ENCODE data around the gene SLC2A3.
"Not testable (repeated sequence)": the region's sequence is repeated elsewhere in the genome, so short reads cannot be mapped to it uniquely, and the experiment has no call there.

Gene SLC2A3

DNA sequence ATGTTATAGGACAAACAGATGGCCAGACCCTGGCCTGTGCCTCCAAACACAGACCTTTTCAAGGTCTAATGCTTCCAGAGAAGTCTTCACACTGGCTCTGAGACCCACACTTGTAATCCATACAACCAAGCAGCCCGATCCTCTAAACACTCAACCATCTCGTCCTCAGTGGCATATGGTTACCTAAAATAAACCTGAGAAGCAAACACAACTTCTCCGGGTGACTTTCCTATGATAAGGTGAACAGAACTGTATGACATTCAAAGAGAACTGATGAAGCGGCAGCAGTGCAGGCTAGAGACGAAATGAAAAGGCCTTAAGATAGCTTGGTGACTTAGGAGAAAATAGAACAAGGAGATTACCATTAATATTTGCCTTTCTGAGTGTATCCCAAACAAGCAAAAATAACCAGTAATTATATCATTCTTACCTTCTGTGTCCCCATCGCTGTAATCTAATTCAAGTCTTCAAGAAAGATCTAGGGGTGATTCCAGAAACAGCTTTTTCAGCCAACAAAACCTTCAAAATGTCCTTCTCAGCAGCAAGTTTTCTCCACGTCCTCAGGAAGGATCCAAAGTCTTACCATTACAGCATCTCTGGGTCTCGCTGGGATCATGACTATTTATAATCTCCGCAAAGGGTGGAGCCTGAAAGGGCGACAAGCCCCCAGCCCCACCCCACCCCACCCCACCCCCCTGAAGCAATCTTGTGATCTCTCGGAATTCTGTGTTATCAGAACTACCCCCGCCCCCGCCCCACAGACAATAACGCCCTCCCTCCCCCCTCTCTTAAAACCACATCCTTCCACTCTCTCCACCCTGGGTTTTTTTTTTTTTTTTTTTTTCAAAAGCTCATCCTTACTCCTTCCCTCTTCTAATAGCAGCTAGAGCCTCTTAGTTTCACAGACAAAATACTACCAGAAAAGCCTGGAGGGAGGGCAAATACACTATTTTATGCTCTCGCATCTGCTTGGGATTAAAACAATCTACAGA is at the start of gene SLC2A3:
Gene SLC2A3 (minus strand): TSS at position 598 of the 992 bp plus-strand sequence. CDS start 153 bp downstream, at position 445.
- DNase-seq (ENCODE audit: low read depth): peak; percentile 75

DNA sequence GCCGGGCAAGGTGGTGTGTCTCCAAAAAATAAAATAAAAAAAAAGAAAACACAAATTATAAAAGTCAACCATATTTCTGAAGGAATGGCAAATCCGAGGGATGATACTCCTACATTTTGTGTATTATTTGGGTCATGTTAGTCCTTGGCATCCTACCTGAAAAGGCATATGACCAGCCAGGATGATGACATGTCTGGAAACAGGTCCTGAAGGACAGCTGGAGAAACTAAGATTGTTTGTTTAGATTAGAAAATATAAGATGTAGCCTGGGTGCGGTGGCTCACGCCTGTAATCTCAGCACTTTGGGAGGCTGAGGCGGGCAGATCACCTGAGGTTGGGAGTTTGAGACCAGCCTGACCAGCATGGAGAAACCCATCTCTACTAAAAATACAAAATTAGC is 48.9 kb upstream of the SLC2A3 start:
- DNase-seq (ENCODE audit: low read depth): no peak

DNA sequence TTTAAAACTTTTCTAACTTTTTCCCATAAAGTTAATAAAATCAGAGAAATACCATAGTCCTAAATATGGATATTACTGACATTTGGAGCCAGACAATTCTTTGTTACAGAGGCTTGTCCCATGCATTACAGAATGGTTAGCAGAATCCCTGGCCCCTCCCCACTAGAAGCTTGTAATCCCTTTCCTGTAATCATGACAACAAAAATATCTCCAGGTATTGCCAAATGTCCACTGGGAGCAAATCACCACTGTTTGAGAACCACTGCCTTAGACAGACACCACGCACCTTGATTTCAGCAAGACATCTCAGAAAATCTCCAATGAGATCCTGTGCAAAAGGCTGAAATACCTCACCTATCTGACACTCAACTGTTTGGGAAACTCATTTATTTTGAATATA is 47.5 kb upstream of the SLC2A3 start:
- not testable (repeated sequence) for DNase-seq (ENCODE audit: low read depth)

DNA sequence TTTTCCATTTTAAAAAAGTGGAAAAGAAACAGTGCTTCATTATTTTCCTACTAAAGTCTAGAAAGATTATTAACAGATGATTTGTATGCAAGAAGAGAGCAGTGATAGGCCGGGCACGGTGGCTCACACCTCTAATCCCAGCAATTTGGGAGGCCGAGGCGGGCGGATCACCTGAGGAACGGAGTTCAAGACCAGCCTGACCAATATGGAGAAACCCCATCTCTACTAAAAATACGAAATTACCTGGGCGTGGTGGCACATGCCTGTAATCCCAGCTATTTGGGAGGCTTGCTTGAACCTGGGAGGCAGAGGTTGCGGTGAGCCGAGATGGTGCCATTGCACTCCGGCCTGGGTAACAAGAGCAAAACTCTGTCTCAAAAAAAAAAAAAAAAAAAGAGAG is 47.0 kb upstream of the SLC2A3 start:
- not testable (repeated sequence) for DNase-seq (ENCODE audit: low read depth)

DNA sequence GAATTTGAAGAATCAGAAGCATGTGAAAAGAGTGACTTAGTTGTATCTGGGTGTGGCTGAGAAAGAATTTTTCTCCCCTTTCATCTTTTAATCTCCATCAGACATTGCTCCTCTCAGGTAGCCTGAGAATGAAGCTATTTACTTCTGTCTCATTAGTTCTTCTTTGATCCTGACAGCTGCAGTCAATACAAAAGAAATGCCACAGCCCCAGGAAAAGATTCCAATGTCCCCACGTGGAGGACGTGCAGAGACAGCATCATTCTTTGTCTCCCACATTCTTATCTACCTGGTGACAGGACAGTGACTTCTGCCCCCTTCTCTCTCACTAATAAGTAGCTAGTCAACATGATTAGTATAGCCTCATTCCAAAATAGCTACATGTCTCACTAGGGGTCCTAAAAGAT is 46.3 kb upstream of the SLC2A3 start:
- DNase-seq (ENCODE audit: low read depth): not testable (repeated sequence)

DNA sequence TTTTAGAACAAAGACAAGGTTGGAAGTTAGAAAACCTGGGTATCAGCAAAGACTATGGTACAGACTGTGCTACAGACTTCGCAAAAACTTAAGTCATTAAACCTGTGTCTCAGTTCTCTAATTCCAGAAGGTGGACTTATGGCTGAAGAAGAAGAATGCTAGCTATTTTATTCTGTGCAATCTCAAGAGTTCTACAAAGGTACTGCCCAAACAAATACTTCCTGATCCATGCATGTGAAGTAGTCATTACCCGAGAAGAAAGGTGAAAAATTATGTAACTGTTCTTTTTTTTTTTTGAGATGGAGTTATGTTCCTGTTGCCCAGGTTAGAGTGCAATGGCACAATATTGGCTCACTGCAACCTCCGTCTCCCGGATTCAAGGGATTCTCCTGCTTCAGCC is 45.5 kb upstream of the SLC2A3 start:
- no peak for DNase-seq (ENCODE audit: low read depth)

DNA sequence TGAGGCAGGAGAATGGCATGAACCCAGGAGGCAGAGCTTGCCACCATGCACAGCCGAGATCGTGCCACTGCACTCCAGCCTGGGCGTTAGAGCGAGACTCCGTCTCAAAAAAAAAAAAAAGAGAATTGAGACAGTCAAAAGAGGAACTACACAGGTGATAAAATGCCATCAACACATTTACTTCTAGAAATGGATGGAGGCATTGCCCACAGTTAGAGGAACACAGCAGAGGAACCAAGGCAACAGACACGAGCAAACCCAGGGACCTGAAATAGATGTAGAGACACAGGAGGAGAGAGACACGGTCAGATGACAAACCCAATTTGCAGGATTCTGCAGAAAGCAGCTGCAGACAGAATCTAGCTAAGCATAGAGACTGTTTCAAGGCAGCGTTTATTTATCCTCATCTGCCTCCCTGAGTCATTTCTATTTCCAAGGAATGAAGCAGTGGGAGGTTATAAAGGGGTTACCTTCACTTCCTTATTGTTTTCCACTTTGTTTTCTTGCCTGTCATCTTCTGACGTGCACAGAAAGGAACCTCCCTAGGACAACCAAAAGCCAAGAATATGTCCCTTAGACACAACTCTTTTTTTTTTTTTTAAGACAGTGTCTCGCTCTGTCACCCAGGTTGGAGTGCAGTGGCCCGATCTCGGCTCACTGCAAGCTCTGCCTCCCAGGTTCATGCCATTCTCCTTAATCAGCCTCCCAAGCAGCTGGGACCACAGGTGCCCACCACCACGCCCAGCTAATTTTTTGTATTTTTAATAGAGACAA is 41.6 kb upstream of the SLC2A3 start:
- not testable (repeated sequence) for DNase-seq (ENCODE audit: low read depth)

DNA sequence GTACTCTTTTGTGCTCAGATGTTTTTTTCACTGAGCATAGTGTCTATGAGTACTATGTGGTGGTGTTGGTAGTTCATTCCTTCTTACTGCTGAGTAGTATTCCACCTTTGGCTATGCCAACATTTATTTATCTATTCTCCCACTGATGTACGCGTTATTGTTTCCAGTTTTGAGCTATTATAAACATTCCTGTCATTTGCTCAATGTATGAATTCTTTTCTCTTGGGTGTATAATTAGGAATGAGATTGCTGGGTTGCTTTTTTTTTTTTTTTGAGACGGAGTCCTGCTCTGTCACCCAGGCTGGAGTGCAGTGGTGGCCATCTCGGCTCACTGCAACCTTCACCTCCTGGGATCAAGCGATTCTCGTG is 37.5 kb upstream of the SLC2A3 start:
- no peak for DNase-seq (ENCODE audit: low read depth)

DNA sequence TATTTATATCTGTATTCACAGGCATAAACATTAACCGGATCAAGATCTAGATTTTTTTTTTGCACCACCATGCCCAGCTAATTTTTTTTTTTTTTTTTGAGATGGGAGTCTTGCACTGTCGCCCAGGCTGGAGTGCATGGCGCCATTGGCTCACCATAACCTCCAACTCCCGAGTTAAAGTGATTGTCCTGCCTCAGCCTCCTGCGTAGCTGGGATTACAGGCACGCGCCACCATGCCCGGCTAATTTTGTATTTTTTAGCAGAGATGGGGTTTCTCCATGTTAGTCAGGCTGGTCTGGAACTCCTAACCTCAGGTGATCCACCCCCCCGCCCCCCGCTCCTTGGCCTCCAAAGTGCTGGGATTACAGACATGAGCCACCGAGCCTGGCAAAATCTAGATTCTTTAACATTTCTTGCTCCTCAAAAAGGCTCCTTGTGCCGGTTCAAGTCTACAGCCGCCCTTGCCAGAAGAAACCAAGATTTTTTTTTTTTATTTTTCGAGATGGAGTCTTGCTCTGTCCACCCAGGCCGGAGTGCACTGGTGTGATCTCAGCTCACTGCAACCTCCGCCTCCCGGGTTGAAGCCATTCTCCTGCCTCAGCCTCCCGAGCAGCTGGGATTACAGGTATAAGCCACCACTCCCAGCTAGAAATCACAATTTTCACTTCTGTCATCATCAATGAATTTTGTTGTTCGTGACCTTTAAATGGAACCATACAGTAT is 36.9 kb upstream of the SLC2A3 start:
- no peak for DNase-seq (ENCODE audit: low read depth)

DNA sequence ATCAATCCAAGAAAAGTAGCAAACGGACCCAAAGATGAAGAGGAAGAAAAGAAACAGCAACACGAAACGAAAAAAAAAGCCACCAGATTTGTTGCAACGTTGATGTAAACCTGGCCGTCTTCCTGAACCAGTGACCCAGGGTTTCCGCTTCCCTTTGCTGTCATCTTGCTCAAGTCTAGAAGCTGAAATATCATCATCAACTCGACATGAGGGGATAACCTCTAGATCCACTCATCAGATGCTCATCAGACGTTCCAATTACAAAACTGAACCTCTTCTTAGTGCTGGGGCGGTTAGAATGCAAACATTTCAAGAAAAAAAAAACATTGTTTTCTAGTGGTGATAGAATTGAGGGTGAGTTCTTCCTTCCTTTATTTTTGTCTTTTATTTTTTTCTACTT is 36.3 kb upstream of the SLC2A3 start:
- DNase-seq (ENCODE audit: low read depth): not testable (repeated sequence)

DNA sequence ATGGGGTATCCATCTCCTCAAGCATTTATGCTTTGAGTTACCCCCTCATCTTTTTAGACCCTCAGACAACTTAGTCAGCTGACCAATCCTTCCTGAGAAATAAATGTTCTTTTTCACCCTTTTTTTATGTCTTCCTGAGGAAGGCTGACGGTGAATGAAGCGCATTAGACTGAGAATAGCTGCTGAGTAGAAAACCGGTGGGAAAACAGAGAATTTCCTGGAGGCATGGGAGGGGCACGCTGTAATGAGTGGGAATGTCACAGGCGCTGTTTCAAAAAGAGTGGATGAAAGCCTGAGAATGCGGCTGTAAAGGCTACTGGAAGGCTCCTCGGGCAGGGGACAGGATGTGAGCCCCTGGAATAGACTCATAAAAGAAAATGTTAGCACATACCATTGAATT is 35.8 kb upstream of the SLC2A3 start:
- DNase-seq (ENCODE audit: low read depth): not testable (repeated sequence)

DNA sequence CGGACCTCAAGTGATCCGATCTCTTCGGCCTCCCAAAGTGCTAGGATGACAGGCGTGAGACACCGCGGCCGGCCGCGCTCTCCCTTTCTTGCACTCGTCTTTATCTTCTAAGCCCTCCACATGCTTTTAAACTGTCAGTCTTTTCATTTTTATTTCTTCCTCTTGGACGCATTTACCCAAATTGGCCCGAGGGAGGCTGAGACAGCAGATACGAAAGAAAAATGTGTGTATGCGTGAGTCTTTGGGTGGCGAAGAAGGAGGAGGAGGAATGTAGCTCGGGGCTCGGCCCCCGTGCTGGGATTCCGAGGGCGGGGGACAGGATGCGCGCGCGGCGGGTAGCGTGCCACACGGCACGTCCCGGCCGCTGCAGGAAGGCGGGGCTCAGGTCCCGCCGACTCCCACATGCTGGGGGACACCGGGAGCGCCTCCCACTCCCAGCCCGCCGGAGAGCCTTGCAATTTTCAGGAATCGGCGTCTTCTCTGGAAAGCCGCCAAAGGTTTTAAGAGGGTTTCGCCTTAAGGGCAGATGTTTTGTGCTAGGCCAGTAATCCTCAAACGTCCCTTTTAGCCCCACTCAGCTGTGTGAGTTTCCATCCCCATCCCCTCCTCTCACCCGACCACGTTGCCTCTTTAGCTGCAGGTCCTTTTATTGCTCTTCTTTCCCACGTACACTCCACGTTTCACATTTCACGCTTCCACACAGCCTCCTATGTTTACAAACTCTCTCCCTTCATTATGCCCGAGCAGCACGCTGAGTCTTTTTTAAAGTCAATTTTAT is 34.7 kb upstream of the SLC2A3 start:
- peak; percentile 87 for DNase-seq (ENCODE audit: low read depth)

DNA sequence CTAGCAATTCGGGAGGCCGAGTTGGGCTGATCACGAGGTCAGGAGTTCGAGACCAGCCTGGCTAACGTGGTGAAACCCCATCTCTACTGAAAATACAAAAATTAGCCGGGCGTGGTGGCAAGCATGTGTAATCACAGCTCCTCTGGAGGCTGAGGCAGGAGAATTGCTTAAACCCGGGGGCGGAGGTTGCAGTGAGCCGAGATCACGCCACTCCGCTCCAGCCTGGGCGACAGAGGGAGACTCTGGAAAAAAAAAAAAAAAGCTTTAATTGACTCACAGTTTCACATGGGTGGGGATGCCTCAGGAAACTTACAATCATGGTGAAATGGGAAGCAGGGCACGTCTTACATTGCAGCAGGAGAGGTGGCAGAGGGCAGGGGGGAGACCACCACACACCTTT is 30.6 kb upstream of the SLC2A3 start:
- no peak for DNase-seq (ENCODE audit: low read depth)

DNA sequence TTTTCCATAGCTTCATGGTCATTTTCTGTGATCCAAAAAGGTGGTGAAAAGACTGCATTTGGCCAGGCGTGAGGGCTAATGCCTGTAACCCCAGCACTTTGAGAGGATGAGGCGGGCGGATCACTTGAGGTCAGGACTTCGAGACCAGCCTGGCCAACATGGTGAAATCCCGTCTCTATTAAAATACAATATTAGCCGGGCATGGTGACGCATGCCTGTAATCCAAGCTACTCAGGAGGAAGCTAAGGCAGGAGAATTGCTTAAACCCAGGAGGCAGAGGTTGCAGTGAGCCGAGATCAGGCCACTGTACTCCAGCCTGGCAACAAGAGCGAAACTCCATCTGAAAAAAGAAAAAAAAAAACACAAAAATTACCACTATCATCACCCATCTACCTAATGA is 28.7 kb upstream of the SLC2A3 start:
- not testable (repeated sequence) for DNase-seq (ENCODE audit: low read depth)

DNA sequence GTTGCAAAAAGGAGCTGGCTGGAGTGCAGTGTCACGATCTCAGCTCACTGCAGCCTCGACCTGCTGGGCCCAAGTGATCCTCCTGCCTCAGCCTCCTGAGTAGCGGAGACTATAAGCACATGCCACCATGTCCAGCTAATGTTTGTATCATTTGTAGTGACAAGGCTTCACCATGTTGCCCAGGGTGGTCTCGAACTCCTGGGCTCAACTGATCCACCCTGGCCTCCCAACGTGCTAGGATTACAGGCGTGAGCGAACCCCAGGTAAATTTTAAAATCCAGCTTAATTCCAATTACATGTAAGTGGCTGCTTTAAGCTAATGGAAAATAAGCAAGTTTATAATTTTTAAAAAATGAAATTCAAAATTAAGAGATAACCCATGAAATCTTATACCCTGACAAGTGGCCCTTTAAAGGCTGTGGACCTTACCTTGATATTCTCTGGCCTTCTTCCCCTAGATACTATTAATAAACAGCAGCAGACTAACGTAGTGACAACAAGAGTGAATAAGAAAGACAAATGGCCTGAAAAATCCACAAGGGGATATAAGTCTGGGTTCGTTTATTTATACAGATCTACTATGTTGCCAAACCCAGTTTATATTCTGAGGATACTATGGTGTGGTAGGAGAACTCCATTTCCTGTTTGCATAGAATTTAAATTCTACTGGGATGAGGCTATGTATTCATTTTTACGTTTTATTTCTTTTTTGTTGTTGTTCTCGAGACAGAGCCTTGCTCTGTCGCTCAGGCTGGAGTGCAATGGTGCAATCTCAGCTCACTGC is 25.6 kb upstream of the SLC2A3 start:
- no peak for DNase-seq (ENCODE audit: low read depth)

DNA sequence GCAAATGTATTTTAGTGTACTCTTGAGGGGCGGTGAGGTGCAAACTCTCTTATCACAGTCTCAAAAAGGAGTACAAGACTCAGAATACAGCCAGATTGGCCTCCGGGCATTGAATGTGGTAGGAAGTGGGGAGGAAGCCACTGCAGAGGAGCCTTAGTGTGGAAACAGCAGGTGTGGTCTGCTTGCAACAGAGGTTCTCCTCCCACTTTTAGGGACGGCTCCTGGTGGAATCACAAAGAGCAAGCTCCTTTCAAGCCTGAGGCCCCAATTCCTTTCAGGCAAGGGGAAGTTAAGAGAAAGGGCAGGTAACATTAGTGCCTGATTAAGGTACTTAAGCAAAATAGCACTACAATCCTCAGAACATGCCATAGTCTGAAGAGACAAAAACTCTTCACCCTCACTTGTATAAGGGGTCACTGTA is 23.7 kb upstream of the SLC2A3 start:
- DNase-seq (ENCODE audit: low read depth): no peak

DNA sequence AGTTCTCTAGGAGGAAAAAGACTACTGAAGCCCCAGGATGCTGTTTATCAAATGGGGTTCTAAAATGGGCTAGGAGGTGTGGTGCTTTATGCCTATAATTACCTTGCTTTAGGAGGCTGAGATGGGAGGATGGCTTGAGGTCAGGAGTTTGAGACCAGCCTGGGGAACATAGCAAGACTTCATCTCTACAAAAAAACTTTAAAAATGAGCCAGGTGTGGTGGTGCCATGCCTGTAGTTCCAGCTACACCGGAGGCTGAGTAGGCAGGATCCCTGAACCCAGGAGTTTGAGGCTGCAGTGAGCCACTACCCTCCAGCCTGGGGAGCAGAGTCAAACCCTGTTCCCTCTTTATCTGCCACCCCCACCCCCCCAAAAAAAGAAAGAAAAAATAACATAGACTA is 23.3 kb upstream of the SLC2A3 start:
- DNase-seq (ENCODE audit: low read depth): no peak

DNA sequence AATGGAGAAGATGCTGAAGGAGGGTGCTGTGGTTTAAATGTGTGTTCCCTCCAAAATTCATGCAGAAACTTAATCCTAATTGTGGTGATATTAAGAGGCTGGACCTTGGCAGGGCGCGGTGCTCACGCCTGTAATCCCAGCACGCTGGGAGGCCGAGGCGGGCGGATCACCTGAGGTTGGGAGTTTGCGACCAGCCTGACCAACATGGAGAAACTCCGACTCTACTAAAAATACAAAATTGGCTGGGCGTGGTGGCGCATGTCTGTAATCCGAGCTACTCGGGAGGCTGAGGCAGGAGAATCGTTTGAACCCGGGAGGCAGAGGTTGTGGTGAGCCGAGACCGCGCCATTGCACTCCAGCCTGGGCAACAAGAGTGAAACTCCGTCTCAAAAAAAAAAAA is 18.9 kb upstream of the SLC2A3 start:
- not testable (repeated sequence) for DNase-seq (ENCODE audit: low read depth)

DNA sequence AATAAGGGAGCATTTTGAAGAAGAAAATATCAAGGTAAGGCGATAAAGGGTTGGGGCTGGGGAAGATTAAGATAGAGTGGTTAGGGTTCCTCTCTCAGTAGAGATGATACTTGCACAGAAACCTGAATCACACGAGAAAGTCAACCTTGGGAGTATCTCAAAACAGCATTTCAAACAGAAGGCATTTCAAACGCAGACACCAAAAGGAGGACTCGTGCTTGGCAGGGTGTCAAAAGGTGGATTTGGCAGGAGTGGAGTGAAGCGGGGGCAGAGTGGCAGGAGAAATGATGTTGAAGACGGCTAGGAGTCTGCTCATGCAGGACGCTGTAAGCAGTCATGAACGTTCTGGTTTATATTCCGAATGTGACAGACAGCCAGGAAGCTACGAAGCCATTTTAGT is 18.4 kb upstream of the SLC2A3 start:
- DNase-seq (ENCODE audit: low read depth): not testable (repeated sequence)

DNA sequence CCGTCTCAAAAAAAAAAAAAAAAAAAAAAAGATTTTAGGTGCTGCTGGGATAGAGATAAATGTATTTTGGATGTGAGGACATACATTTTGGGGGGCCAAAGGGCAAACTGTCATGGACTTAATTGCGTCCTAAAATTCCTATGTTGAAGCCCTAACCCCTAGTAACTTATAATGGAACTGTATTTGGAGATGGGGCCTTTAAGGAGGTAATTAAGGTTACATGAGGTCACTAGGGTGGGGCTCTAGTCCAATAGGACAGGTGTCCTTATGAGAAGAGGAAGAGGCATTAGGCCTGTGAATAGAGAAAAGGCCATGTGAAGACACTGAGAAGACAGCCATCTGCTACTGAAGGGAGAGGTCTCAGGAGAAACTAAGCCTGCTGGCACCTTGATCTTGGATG is 17.9 kb upstream of the SLC2A3 start:
- not testable (repeated sequence) for DNase-seq (ENCODE audit: low read depth)

DNA sequence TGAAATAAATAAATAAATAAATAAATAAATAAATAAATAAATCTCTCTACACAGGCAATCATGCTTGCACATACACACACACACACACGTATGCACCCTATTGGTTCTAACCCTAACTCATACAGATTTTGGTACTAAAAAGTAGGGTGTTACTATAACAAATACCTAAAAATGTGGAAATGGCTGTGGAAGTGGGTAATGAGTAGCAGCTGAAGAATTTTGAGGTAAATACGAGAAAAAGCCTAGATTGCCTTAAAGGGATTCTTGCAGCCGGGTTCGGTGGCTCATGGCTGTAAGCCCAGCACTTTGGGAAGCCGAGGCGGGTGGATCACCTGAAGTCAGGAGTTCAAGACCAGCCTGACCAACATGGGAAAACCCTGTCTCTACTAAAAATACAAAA is 15.7 kb upstream of the SLC2A3 start:
- no peak for DNase-seq (ENCODE audit: low read depth)

Measured in stimulated activated CD4-positive, alpha-beta T cell treated with anti-CD3 and anti-CD28 coated beads, Interleukin-2, amount 100 ng/mL, for 4 hours (primary cell).